ENCODE measurements around the gene ANKFN1.

The ANKFN1 gene

DNA sequence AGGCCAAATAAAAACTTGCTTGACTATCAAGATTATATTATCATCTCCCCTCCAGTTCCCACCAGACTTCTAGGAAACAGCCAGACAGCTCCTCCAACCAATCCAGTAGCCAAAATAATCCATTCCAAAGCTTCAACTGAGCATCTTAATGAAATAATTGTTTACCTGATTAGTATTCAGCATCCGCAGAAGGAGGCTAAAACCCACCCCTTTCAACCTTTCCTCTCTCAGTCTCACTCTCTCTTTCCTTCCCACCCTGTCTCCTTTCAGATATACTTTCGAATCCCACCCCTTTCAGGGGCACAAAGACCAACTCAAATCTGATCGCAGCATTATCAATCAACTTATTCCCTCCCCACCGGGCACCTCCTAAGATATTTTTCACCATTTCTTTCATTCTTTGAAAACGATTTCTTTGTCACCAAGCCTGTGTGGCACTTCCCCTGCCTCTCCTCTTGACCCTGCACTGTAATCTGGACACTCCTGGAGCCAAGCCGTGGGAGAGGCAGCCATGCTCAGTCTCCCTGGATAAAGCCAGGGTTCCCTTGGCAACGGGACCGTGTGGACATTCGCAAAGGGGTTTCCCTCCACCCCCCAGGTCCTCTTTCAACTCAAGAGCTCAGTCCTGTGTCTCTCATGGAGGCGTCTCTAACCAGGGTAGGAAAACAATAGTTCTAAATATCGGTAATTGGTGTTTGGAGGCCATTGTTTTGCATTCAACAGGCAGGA is at the start of gene ANKFN1:
Gene ANKFN1, plus strand, starts transcription at position 602 of the 729 bp plus-strand sequence. CDS start 59,193 bp downstream, outside the sequence.
- Mint-ChIP-seq H3K4me1 (no peaks in the 10 kb centered on the region), H3K27ac (no peak within 1 kb of the TSS), H3K4me3 (no peak within 1 kb of the TSS), H3K9me3 (peaks cover 5% of the 10 kb centered on the region), H3K27me3 (no peaks in the 10 kb centered on the region), H3K36me3 (no peaks in the 10 kb centered on the region)
- ATAC-seq: no peak

GRCh38 chr17:56108811-56109284 is 44.4 kb upstream of the ANKFN1 start:
- ATAC-seq: no peak
- H3K4me1 Mint-ChIP-seq: no peaks in the 10 kb centered on the region
- peaks cover 14% of the 10 kb centered on the region for H3K27me3 Mint-ChIP-seq
- H3K27ac Mint-ChIP-seq: no peak overlapping the region
- no peaks in the 10 kb centered on the region for H3K36me3 Mint-ChIP-seq
- no peaks in the 10 kb centered on the region for H3K9me3 Mint-ChIP-seq
- H3K4me3 Mint-ChIP-seq: no peak overlapping the region

DNA sequence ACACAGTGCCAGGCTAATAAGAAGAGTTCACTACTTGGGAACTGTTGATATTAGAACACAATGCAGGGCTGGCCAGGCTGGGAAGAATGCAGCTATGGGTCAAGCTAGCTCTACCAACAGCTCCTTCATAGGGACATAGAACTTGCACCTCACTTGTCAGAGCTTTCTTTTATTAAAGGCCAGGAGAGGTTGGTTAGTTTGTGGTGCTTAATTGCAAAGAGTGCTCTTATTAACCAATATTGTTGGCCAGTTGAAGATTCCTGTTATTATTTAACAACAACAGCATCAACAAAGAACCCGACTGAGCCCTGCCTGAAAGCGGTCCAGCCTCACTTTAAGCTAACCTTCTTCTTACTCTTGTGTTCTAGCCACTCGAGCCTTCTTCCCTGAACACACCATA is 43.4 kb upstream of the ANKFN1 start:
- Mint-ChIP-seq H3K4me1 (no peaks in the 10 kb centered on the region), H3K27me3 (peaks cover 14% of the 10 kb centered on the region), H3K27ac (no peak overlapping the region), H3K9me3 (no peaks in the 10 kb centered on the region), H3K4me3 (no peak overlapping the region), H3K36me3 (no peaks in the 10 kb centered on the region)
- ATAC-seq: no peak

DNA sequence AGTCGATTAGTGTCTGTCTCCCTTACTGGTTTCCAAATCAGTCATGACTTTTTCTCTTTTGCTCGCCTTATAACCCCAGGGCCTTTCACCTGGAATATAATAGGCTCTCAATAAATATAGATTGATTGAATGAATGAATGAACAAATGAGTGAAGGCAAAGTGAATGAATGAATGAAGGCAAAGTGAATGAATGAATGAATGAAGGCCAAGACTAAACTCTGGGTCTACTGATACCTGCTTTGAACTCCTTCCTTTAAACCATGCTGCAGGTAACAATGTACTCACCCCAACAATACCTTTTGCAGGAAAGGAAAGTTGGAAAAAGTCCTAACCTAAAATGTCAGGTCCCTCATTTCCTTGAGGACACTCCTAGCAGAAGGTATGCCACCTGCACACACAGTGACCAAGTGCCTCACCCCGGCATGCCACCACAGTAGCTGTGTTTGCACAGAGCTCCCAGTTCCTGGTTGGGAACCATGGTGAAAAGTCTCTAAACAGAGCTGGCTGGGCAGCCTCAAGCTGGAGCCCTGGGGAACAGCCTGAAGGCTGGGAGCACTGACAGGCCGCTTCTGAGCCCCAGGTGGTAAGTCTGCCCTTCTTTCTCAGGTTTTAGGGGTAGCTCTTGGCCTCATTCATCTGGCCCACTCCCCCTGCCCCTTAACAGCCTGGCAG is 42.7 kb upstream of the ANKFN1 start:
- H3K27ac Mint-ChIP-seq: no peak overlapping the region
- ATAC-seq: no peak

DNA sequence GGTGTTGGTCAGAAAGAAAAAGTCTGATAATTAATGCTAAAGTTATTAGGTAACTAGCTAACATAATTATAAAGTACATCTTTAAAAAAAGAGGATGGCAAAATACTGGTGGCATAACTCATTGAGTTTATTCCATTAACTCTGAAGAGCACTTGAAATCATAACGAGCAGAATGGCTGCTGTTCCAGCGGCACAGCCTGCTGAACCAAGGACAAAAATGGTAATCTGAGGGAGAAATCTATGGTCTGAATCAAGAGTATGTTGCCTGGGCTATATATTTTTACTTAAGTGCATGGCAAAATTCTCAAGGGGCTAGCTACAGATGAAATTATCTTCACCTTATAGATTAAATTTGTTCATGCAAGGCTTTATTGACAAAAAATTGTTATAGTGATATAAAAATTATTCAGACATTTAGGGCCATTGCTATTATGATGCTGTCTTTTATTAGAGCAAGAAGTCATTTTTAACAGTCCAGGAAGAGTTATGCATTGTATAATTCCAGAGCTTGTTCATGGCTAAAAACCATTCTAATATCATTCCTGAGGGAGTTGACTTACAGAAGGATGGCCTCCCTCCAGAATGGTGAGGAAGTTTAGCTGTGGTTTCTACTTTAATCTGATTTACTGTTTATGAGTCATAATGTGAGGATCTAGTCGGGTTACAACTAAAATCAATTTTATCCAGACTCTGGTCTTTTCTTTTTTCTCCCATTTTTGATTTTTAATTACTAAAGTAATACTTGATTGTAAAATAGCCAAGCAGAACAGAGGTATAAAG is 41.4 kb upstream of the ANKFN1 start:
- Mint-ChIP-seq H3K4me3 (no peak overlapping the region), H3K27ac (no peak overlapping the region), H3K36me3 (no peaks in the 10 kb centered on the region), H3K27me3 (peaks cover 14% of the 10 kb centered on the region), H3K9me3 (no peaks in the 10 kb centered on the region), H3K4me1 (no peaks in the 10 kb centered on the region)
- ATAC-seq: no peak

More for the DNA sequence above, 42.7 kb upstream of the ANKFN1 start:
- peaks cover 14% of the 10 kb centered on the region for H3K27me3 Mint-ChIP-seq
- H3K4me3 Mint-ChIP-seq: no peak overlapping the region
- H3K36me3 Mint-ChIP-seq: no peaks in the 10 kb centered on the region
- no peaks in the 10 kb centered on the region for H3K9me3 Mint-ChIP-seq
- H3K4me1 Mint-ChIP-seq: no peaks in the 10 kb centered on the region

GRCh38 chr17:56113486-56113885 is 39.8 kb upstream of the ANKFN1 start:
- Mint-ChIP-seq H3K27me3 (peaks cover 14% of the 10 kb centered on the region), H3K27ac (no peak overlapping the region), H3K9me3 (no peaks in the 10 kb centered on the region), H3K4me1 (no peaks in the 10 kb centered on the region), H3K4me3 (no peak overlapping the region), H3K36me3 (no peaks in the 10 kb centered on the region)
- no peak for ATAC-seq

DNA sequence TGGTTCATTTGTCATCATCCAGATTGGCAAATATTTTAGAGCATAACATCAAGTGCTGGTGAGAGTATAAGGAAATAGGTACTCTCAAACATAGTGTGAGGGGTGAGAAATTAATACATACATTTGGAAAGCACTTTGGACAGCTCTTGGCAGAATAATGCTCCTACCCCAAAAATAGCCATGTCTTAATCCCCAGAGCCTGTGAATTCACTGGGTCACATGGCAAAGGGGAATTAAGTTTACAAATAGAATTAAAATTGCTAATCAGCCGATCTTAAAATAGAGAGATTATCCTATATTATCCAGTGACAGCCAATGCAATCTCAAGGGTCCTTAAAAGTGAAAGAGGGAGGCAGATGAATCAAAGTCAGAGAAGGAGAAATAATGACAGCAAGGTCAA is 38.8 kb upstream of the ANKFN1 start:
- no peaks in the 10 kb centered on the region for H3K9me3 Mint-ChIP-seq
- peaks cover 14% of the 10 kb centered on the region for H3K27me3 Mint-ChIP-seq
- no peak overlapping the region for H3K27ac Mint-ChIP-seq
- H3K4me3 Mint-ChIP-seq: no peak overlapping the region
- no peaks in the 10 kb centered on the region for H3K36me3 Mint-ChIP-seq
- ATAC-seq: no peak
- no peaks in the 10 kb centered on the region for H3K4me1 Mint-ChIP-seq

- Mint-ChIP-seq H3K9me3 (no peaks in the 10 kb centered on the region), H3K27me3 (no peaks in the 10 kb centered on the region), H3K36me3 (no peaks in the 10 kb centered on the region), H3K4me3 (no peak overlapping the region), H3K27ac (no peak overlapping the region), H3K4me1 (no peaks in the 10 kb centered on the region)
- ATAC-seq: no peak
Observed at GRCh38 chr17:56119191-56119590, 34.1 kb upstream of the ANKFN1 start.

- H3K9me3 Mint-ChIP-seq: no peaks in the 10 kb centered on the region
- H3K27me3 Mint-ChIP-seq: no peaks in the 10 kb centered on the region
Observed at GRCh38 chr17:56119936-56120335, 33.3 kb upstream of the ANKFN1 start.

DNA sequence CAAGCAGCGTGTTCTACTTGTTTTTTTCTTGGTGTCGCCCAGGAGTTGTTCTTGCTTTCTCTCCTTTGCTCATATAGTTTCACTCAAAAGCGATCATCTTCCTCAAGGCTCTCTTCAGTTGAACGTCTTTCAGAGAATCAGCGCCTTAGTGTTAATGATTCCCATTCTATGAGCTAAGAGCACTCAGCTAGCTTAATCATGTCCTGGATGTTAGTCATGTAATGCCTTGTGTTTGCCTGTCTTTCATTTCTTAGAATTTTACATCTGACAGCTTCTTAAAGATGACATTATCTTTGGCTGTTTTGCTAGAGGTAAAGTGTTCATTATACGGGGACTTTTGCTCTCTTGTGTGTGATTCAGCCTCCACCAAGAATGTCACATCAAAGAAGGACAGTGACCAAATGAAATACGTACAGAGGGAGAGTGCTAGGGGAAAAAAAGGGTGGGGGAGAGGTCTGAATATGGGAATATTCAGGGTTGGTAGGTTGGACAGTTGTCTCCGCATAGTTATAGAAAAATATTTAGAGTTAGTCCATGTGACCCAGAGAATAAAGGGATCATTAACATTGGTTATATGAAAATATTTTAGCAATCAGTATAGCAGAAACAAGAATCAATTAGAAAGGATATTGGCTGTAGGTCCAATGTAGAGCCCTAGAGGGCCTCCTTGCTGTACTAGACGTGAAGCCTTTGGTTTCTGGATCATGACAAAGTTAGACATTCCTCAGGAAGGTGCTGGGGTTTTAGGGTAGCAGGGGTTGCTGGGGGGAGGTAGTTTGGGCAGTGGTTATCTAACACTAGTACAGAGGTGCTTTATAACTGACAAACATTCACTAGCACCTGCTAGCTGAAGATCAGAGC is 31.9 kb upstream of the ANKFN1 start:
- Mint-ChIP-seq H3K27ac (no peak overlapping the region), H3K4me1 (no peaks in the 10 kb centered on the region), H3K36me3 (no peaks in the 10 kb centered on the region), H3K4me3 (no peak overlapping the region), H3K27me3 (no peaks in the 10 kb centered on the region), H3K9me3 (no peaks in the 10 kb centered on the region)
- no peak for ATAC-seq

More at GRCh38 chr17:56119936-56120335, 33.3 kb upstream of the ANKFN1 start:
- H3K4me3 Mint-ChIP-seq: no peak overlapping the region
- H3K36me3 Mint-ChIP-seq: no peaks in the 10 kb centered on the region
- no peak overlapping the region for H3K27ac Mint-ChIP-seq
- ATAC-seq: no peak
- H3K4me1 Mint-ChIP-seq: no peaks in the 10 kb centered on the region

GRCh38 chr17:56125830-56126819 is 27.1 kb upstream of the ANKFN1 start:
- Mint-ChIP-seq H3K4me3 (no peak overlapping the region), H3K4me1 (no peaks in the 10 kb centered on the region), H3K27me3 (no peaks in the 10 kb centered on the region), H3K36me3 (no peaks in the 10 kb centered on the region), H3K27ac (no peak overlapping the region), H3K9me3 (no peaks in the 10 kb centered on the region)
- no peak for ATAC-seq

GRCh38 chr17:56130026-56130425 is 23.2 kb upstream of the ANKFN1 start:
- no peaks in the 10 kb centered on the region for H3K9me3 Mint-ChIP-seq
- ATAC-seq: no peak
- H3K27me3 Mint-ChIP-seq: no peaks in the 10 kb centered on the region
- no peak overlapping the region for H3K4me3 Mint-ChIP-seq
- no peaks in the 10 kb centered on the region for H3K4me1 Mint-ChIP-seq
- H3K36me3 Mint-ChIP-seq: no peaks in the 10 kb centered on the region
- H3K27ac Mint-ChIP-seq: no peak overlapping the region

DNA sequence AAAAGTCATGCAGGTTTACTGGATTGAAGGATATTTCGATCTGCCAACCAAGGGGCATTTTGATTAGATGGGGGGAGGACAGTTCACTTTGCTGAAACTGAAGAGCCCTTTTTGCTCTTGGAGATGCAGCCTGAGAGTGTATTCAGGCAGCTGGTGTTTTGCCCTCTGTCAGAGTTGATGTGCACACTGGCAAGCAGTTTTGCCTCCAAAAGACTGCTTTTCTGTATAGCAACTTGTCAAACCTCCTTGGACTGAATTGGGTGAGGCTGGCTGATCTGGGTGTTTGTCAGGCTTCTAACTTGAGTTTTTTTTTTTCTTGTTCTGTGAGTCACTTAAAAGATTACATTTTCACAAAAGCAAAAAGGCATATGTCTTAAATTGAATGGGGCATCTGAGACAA is 22.6 kb upstream of the ANKFN1 start:
- Mint-ChIP-seq H3K9me3 (no peaks in the 10 kb centered on the region), H3K4me3 (no peak overlapping the region), H3K36me3 (no peaks in the 10 kb centered on the region), H3K4me1 (no peaks in the 10 kb centered on the region), H3K27me3 (peaks cover 2% of the 10 kb centered on the region), H3K27ac (no peak overlapping the region)
- ATAC-seq: no peak

- H3K4me3 Mint-ChIP-seq: no peak overlapping the region
- H3K27me3 Mint-ChIP-seq: peaks cover 7% of the 10 kb centered on the region
- no peaks in the 10 kb centered on the region for H3K36me3 Mint-ChIP-seq
- H3K4me1 Mint-ChIP-seq: no peaks in the 10 kb centered on the region
- no peaks in the 10 kb centered on the region for H3K9me3 Mint-ChIP-seq
- H3K27ac Mint-ChIP-seq: no peak overlapping the region
- ATAC-seq: no peak
Observed at GRCh38 chr17:56131431-56131830, 21.8 kb upstream of the ANKFN1 start.
